Stimulated activated CD4-positive, alpha-beta T cell treated with anti-CD3 and anti-CD28 coated beads, Interleukin-4, amount 100 ng/mL, for 24 hours (primary cell): ENCODE results near the gene ARSA.
"Not testable (repeated sequence)": the region's sequence is repeated elsewhere in the genome, so short reads cannot be mapped to it uniquely, and the experiment has no call there.

Experiments used
- DNase-seq: peaks from one replicate; pipeline ENCODE4 v3.0.0-alpha.2; 2020

The ARSA gene

GRCh38 chr22:50621356-50621880 lies 6.5 kb downstream of the ARSA start:
- peak; percentile 55 for DNase-seq

GRCh38 chr22:50620593-50621355 lies 7.2 kb downstream of the ARSA start:
- DNase-seq: peak; percentile 61

- DNase-seq: not testable (repeated sequence)
These were observed 13.7 kb downstream of the ARSA start for GRCh38 chr22:50614296-50614695.

- DNase-seq: no peak
These were observed 14.5 kb downstream of the ARSA start for GRCh38 chr22:50613291-50613981.

DNA sequence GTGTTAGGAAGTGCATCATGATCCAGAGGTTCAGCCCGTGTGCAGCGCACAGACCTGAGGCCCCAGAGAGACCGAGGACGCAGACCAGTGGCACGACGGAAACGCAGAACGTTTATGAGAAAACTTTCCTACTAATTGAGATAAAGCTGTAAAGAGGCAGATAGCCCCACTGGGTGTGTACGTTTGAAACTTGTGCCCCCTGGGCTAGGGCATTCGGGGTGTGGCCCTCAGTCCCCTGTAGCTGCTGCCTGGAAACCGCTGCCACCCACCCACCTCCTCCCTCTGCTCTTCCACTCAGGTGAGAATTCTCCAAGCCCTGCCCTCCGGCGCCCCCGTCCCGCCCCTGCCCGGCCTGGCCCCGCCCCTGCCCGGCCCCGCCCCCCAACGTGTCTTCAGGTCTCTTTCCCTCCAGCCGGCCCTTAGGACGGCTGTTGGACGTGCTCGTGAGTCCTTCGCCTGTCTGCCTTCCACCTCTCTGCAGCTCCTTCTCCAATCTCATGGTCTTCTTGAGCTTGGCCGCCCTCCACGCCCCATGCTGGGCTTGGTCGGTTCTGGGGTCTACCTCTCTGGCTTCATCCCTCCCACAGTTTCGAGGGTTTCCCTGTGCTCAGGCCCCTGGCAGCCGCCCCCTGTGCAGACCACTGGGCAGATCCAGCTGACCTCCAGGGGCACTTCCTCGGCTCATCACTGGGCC lies 15.3 kb downstream of the ARSA start:
- DNase-seq: no peak

- DNase-seq: no peak
These were observed 15.8 kb downstream of the ARSA start for GRCh38 chr22:50612168-50612527.

DNA sequence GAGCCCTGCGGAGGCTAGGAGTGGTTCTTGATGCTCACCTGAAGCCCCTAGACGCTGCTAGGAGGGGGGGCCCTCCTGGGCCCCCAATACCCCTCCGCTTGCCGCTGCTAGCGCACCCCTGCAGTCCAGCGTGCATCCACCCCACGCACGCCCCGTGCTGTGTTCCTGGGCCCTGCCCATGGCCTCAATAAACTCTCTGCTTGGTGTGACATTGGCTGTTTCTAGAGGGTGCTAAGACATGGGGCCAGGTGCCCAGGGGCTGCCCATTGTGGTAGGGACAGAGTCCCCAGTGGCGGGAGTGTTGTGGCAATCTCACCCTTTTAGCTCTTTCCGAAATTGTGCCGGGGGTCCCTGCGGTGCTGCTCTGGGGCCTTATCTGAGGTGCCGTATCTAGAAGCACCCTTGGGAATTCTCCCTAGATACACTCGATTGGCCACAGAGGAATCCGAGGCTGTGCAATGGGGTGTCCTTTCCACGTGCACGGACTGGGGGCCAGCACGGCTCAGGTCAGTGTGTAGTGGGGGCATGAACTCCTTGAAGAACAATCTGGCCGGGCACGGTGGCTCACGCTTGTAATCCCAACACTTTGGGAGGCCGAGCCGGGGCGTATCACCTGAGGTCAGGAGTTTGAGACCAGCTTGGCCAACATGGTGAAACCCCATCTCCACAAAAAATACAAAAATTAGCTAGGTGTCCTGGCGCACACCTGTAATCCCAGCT lies 16.5 kb downstream of the ARSA start:
- no peak for DNase-seq

GRCh38 chr22:50610581-50610980 lies 17.4 kb downstream of the ARSA start:
- DNase-seq: no peak

GRCh38 chr22:50610041-50610451 lies 17.9 kb downstream of the ARSA start:
- no peak for DNase-seq

DNA sequence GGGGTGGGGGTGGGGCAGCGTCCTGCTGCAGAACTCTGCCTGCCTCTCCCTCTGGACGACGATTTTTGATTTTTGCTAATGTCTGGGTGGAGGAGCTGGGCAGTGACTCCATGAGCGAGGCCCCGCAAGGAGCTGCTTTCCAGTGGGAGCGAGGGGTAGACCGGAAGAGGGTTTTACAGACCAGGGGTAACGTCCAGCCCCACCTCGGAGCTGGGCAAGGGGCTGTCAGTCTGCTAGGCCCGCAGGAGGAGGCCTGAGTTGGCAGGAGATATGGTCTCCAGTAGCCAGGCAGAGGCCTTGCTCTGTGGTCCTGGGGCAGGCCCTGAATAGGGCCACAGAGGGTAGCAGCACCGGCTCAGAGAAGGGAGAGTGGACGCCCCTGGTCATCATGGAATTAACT lies 18.4 kb downstream of the ARSA start:
- no peak for DNase-seq

- no peak for DNase-seq
These were observed 19.0 kb downstream of the ARSA start for GRCh38 chr22:50608996-50609395.

GRCh38 chr22:50608058-50608840 lies 19.7 kb downstream of the ARSA start:
- DNase-seq: not testable (repeated sequence)

- DNase-seq: no peak
These were observed 20.3 kb downstream of the ARSA start for GRCh38 chr22:50607659-50608020.

DNA sequence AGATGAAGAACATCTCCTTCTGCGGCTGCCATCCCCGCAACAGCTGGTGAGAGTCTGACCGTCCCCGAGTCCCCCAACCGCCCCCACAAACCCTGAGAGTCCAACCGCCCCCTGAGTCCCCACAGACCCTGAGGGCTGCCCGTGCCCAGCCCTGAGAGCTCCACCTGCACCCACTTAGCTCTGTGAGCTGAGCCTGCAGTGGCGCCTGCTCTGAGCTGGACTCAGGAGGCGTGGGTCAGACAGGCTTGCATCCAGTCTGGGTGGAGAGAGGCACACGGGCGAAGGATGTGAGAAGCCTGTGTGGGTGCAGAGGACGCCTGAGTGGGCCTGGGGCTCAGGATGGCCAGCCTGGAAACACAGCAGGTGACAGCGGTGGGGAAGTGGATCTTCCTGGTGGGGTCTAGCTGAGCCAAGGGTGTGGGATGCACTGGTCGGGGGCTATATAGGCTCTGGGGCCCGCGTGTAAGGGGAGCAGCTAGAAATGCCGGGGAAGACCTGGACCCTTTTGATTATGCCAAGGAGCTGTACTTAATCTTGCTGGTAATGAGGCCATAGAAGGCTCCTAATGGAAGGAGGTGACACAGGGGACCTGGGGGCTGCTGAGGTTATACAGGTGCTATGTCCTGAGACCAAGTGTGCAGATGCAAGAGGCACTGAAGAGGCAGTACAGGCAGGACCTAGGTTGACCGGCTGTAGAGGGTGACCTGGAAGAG lies 20.9 kb downstream of the ARSA start:
- DNase-seq: no peak

- DNase-seq: no peak
These were observed 21.6 kb downstream of the ARSA start for GRCh38 chr22:50606165-50606945.

GRCh38 chr22:50605613-50606074 lies 22.3 kb downstream of the ARSA start:
- no peak for DNase-seq

DNA sequence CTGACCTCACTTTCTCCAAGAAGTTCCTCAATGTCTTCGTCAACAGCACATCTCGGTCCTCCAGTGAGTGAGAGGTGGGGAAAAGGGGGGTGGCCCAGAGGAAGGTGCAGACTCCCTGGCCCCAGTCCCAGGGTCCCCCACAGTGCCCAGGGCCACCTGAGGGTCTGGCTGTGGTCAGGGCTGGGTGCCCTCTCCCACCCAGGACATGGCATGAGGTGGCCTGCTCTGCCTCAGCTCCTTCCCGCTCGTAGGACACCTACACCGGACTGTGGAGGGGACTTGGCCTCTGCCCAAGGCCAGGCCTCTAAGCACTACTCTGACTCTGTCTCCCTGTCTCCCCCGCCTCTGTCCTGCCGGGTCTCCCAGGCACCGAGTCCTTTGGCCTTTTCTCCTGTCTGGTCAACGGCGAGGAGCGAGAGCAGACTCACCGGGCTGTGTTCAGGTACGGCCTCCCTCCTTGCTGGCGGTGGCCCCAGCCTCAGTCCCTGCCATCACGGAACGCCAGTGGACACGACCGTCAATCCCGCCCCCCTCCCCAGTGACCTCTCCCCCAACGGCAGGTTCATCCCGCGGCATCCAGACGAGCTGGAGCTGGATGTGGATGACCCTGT lies 22.8 kb downstream of the ARSA start:
- no peak for DNase-seq

DNA sequence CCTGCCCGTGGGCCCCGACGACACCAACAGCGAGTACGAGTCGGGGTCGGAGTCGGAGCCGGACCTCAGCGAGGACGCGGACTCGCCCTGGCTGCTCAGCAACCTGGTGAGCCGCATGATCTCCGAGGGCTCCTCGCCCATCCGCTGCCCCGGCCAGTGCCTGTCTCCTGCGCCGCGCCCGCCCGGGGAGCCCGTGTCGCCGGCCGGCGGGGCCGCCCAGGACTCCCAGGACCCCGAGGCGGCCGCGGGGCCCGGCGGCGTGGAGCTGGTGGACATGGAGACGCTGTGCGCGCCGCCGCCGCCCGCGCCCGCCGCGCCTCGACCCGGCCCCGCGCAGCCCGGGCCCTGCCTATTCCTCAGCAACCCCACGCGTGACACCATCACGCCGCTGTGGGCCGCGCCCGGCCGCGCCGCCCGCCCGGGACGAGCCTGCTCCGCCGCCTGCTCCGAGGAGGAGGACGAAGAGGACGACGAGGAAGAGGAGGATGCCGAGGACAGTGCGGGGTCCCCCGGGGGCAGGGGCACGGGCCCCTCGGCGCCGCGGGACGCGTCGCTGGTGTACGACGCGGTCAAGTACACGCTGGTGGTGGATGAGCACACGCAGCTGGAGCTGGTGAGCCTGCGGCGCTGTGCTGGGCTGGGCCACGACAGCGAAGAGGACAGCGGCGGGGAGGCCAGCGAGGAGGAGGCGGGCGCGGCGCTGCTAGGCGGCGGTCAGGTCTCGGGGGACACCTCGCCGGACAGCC lies 23.5 kb downstream of the ARSA start:
- no peak for DNase-seq

- DNase-seq: no peak
These were observed 24.3 kb downstream of the ARSA start for GRCh38 chr22:50603511-50604255.
